GM12891 (cell line): ENCODE results near the gene HAPLN1.

ENCODE experiments used
- POLR2A ChIP-seq: IDR thresholded peaks from 2 replicates; pipeline ENCODE4 v1.6.1; 2011; ENCODE audit warnings: low read depth, low read length, control low read depth
- POLR2AphosphoS5 ChIP-seq: IDR thresholded peaks from 2 replicates; pipeline ENCODE4 v1.6.1; 2011; ENCODE audit warnings: low read depth, low read length, control low read depth

GRCh38 chr5:83688281-83688680, 32.4 kb downstream of the HAPLN1 start:
- no peak for TF ChIP-seq POLR2A
- TF ChIP-seq POLR2AphosphoS5: no peak
